Measurements from ENCODE around the gene HHIPL2.
A peak's percentile ranks its signal among the peaks of the same experiment; 100 is the strongest.

The HHIPL2 gene

DNA sequence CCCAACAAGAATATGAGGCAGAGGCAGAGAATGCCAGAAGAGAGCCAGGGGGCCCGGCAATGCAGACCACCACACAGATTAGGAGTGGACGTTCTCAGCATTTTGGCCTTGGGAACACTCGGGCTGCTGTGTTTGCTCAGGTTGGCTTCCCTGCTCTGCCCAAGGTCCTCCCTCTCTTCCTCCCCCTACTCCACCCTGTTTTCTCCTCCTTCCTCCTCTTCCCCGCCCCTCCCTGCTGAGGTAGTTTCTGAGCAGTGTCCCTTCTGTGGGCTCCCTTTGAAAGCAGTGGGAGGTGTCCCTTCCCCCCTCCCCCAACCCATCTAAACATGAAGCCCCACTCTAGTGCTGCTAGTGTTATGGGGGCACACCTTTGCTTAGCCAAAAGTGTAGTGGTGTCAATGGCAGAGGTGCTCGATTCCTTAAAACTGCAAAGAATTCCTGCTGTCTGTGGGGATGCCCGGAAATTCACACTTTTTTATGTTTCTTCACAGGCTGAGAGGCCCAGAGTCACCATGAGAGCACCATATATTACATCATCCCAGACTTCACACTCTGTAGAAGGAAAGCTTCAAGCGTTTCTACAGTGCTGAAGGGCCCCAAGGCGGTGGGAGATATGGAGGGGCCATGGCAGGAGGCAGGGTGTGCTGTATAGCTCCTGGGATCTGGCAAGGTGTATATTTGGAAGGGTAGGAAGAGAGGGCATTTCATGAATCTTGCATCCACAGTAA lies at the start of gene HHIPL2:
TSS of gene HHIPL2 (minus strand) at position 161 of the 728 bp plus-strand sequence. CDS start at position 101, 60 bp downstream.
- DNase-seq (ENCODE audit: low spot score), result no peak

GRCh38 chr1:222596696-222597095 lies 48.8 kb upstream of the HHIPL2 start:
- no peak for DNase-seq (ENCODE audit: low spot score)

DNA sequence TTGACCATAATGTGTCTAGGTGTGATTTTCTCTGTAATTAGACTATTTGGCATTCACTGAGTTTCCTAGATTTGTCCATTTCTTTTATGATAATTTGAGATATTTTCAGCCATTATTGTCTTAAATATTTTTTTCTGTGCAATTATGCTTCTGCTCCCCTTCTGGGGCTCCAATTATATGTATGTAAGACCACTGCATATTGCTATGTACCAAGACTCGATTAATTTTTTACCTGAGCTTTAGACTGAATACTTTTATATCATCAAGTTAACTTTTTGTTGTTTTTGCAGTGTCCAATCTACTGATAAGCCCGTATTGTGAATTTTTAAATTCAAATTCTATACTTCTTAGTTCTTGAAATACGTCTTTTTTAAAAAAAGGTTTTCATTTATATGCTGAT lies 46.9 kb upstream of the HHIPL2 start:
- DNase-seq (ENCODE audit: low spot score), result no peak

- DNase-seq (ENCODE audit: low spot score), result no peak
Measured at GRCh38 chr1:222592171-222592570, 44.3 kb upstream of the HHIPL2 start.

GRCh38 chr1:222589462-222590302 lies 41.8 kb upstream of the HHIPL2 start, which contains the start of gene TAF1A:
Gene TAF1A (minus strand): TSS chr1:222589933.
- peak; percentile 84 for DNase-seq (ENCODE audit: low spot score)

GRCh38 chr1:222588135-222588534 lies 40.2 kb upstream of the HHIPL2 start:
- DNase-seq (ENCODE audit: low spot score), result no peak

DNA sequence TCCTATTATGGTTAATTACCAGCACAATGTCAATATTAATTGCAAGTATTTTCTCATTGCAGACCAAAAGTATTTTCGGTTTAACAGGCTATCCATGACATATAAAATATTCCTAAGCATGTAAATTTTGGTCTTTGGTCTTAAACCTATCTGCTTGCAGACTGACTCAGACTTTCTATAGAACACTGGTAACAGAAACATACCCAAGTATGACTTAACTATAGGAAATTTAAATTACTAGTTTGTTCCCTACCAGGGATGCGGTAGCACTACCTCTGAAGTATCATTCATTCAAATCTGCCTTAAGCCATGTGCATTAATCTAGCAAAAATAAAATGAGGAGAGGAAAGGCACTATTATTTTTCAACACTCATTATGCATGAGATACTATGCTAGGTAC lies 38.9 kb upstream of the HHIPL2 start:
- no peak for DNase-seq (ENCODE audit: low spot score)

- DNase-seq (ENCODE audit: low spot score), result no peak
Measured at GRCh38 chr1:222583079-222583478, 35.2 kb upstream of the HHIPL2 start.

DNA sequence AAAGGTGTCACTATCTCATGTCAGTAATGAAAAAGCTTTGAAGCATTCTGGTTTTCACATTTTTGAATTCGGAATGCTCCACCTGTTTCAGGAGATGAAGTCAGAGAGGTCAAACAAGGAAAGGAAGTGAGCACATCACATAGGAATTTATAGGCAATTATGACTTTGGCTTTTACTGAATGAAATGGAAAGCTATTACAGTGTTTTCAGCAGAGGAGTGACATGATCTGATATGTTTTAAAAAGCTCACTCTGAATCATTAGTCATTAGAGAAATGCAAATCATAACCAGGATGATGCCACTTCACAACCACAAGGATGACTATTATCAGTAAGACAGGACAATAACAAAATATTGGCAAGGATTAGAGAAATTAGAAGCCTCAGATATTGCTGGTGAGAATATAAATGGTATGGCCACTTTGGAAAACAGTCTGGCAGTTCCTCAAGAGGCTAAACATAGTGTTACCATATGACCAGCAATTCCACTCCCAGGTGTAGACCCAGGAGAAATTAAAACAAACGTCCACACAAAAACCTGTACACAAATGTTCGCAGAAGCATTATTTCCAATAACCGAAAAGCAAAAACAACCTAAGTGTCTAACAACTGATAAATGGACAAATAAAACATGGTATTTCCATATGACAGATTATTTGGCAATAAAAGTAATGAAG lies 34.3 kb upstream of the HHIPL2 start:
- DNase-seq (ENCODE audit: low spot score), result no peak

GRCh38 chr1:222579316-222579715 lies 31.4 kb upstream of the HHIPL2 start:
- DNase-seq (ENCODE audit: low spot score), result no peak

GRCh38 chr1:222570837-222571236 lies 22.9 kb upstream of the HHIPL2 start:
- no peak for DNase-seq (ENCODE audit: low spot score)

DNA sequence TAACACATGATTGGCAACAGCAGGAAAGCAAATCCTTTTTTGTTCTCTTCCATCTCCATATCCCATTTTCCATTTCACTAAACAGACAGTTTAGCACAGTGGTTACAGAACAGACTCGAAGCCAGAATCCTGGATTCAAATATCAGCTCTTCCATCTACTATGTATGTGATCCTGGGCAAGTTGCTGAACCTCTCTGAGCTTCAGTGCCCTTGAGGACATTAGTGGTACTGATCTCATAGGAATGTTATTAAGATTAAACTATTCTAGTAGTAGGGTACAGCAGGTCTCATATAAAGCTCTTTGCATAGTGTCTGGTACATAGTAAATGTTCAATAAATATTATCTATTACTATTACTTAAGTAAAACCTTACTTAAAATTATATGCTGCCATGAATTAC lies 13.8 kb upstream of the HHIPL2 start:
- DNase-seq (ENCODE audit: low spot score), result no peak

- no peak for DNase-seq (ENCODE audit: low spot score)
Measured at GRCh38 chr1:222557574-222557973, 9.7 kb upstream of the HHIPL2 start.

- no peak for DNase-seq (ENCODE audit: low spot score)
Measured at GRCh38 chr1:222557148-222557547, 9.2 kb upstream of the HHIPL2 start.

GRCh38 chr1:222555992-222556615 lies 8.2 kb upstream of the HHIPL2 start:
- DNase-seq (ENCODE audit: low spot score), result no peak

GRCh38 chr1:222554177-222554576 lies 6.3 kb upstream of the HHIPL2 start:
- no peak for DNase-seq (ENCODE audit: low spot score)

GRCh38 chr1:222552882-222553281 lies 5.0 kb upstream of the HHIPL2 start:
- no peak for DNase-seq (ENCODE audit: low spot score)

- no peak for DNase-seq (ENCODE audit: low spot score)
Measured at GRCh38 chr1:222547260-222547614, 667 bp downstream of the HHIPL2 start.

DNA sequence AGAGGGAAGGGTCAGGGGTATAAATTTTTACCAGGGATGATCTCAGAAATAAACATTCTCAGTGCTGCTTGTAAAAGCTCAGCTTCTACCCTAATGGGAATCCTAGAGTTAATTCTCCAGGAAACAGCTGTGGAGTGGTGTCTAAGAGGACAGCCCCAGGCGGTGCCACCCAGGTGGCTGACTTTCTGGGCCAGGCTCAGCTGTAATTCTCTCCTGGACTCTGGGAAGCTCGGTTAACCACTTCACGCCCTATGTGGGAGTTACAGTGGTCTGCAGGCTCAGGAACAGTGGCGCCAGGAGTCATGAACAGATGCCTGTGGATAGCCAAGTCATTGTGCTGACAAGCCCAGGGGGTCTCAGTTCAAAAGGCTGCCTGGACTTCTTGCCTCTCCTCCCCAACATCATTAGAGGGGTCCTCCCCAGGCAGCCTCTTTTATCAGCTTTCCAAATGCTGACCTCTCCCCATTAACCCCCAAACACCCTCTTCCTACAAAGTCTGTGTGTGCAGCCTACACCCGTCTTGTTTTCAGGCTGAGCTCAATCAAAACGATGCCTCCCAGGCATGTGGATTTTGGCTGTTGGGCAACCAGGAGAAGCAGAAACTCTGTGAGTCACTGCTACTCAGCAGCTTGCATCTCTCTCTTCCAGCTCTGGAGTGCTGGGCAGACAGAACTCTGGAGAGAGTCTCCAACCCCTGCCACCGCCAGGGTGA lies 1.2 kb downstream of the HHIPL2 start:
- no peak for DNase-seq (ENCODE audit: low spot score)

DNA sequence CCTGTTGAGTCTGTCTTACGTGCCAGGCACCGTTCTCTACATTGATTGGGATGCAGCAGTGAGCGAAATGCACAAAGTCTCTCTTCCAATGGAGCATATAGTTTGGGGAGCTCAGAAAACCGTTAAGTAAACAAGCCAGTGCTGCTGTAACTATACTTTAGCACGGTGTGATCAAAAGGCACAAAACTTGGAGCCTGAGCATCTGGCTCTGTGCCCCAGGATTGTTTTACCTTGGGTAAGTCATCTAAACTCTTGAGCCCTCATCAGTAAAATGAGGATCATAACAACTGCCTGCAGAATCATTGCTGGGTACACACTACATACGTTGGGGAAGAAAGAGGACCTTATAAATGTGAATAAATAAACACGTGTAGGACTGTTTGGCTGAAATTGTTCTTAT lies 1.8 kb downstream of the HHIPL2 start:
- no peak for DNase-seq (ENCODE audit: low spot score)

DNA sequence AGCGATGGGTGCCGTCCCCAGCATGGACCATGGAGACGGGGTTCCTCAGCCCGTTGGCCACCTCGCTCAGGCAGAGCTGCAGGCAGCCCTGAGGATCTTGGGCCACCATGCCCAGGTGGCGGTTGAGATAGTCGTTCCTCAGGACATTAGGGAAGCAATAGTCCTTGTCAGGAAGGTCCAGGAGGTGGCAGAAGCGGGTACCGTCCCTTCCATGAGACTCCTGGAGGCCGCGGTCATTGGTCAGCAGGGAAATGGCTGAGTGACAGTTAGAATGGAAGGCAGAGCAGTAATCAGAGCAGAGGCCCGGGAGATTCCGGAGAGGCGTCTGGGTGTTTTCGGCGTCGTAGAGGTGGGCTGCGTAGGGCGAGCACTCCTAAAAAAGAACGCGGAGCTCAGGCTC lies 4.1 kb downstream of the HHIPL2 start:
- no peak for DNase-seq (ENCODE audit: low spot score)

DNA sequence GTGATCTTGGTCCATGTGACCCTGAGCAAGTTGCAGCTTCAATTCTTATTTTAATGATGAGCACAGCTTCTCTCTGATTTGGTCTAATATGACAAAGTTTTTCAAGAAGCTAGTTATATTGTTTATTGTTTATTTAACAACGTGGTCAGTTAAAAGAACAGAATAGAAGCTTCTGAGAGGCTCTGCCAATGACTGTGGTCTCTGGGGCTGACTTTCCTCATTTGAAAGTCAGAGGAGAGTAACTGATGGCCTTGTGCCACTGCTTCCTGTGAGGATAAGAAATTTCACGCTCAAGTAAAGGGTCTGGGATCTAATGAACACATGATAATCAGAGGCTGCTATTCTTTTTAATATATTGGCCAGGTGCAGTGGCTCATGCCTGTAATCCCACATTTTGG lies 7.3 kb downstream of the HHIPL2 start:
- DNase-seq (ENCODE audit: low spot score), result no peak

Data from CD4-positive, alpha-beta T cell treated with Interleukin-2 at 100 ng/mL for 4 hours (primary cell).